Amygdala (tissue), 56 donors: ENCODE data around the gene KCNMA1.

ENCODE experiments used
- DNase-seq, 56 donors: peaks; one replicate each; lab custom pipeline; 2025; lab: John Stamatoyannopoulos, UW

The KCNMA1 gene

GRCh38 chr10:77090381-77091356 lies 546.9 kb downstream of the KCNMA1 start:
- DNase-seq = no peak

DNA sequence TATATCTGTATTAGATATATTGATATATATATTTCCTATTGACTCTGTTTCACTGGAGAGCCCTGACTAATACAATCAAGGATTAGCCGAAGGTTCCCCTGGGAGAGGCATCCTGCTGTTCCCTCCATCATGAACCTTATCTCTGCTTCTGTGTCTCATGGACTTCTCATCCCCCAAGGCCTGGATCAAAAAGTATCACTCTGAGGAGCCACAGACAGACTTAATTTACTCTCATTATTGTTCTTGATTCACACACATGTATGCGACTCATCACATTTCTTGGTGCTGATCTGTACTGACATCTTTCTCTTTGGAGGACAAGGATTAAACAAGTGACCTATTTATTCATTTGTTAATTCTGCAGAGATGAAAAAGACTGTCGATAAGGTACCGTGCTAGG lies 550.2 kb downstream of the KCNMA1 start:
- no peak for DNase-seq

DNA sequence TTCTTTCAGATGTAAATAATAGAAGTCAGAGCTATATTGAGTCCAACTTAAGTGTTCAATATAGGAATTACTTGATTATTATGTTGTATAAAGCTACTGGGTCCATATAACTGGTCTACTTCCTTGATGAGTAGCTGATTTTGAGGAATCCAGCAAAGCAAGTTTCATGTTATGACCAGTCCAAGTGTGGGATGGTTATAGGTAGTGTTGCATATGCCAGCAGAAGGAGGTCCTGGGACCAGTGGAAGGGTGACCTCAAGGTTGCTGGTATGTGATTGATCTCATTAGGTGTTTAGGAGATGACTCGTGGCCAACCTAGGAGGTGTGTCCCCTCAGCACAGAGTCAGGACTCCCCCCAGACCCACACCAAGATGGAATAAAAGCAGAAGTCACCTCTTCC lies 551.5 kb downstream of the KCNMA1 start:
- no peak for DNase-seq

DNA sequence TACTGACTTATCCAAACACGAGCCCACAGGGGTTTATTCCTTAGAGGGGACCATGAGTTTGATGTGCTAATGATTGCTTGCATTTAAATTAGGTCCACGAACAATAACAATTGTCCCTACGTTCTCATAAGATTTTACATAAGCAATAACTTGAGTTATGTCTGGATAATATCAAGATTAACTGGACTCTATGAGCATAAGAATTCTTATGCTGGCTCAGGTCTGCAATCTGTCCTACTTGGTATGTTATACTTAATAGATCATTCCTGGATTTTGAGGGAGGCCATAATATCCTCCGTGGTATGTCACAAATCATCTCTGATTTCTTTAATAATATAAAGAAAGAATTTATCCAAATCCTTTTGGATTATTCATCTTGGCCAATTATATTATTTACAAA lies 552.3 kb downstream of the KCNMA1 start:
- DNase-seq = no peak

DNA sequence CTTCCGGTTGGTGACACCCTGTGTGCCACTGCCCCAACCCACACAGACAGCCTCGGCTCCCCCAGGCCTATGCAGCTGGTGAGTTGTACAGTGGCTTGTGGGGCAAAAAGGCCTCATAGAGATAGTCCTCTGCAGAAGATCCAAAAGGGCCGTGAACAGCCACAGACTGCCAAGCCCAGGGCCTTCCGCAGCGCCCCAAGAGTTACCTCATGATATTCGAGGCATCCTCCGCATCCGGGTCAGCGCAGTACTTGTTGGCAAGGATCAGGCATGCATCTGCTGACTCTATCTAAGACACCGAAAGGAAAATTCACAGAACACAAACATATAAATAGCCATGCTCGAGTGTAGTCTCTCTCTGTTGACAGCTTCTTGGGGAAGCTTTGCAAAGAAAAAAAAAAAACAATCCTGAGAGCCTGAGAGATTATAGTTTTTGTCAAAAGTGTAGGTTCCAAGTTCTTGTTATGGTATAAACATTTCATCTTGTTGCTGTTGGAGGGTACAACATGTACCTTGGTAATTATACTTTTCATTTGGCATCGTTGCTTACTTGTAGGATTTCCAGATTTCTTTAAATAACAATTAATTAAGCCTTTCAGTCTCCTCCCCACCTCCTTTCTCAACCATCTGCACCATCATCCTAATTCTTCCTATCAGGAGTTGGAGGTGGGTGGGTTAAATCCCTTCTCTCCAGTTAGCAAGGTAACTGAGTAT lies 553.0 kb downstream of the KCNMA1 start:
- peak in 12 of 56 donors; percentile 2 to 41 (median 7) for DNase-seq

DNA sequence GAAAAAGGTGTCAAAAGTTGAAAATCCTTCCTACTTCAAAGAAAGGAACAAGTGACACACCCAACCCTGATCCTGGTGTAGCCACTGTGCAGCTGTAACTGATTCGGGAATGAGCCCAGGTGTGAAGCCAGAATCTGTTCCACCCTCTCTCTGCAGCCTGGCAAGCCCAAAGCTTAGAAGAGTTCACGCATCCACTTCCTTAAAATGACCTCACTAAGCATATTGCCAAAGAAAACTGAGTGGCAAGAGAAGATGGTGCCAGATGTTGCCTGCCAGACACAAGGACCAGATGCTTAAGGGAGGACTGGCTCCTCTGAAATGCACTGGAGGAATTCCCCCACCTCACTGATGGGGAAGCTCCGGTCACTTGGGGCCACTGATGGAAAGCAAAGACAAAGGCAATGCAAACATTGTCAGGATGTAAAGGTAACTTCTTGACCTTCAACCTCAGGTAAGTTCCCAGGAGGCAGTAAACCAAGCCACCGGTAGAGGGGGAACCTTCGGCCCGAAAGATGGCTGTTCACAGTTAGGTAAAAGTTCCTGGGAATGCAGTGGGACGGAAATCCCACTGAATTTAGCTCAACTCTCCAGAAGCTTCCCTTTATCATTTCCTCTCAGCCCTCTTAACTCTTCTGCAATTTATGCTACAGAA lies 554.9 kb downstream of the KCNMA1 start:
- DNase-seq = no peak

- DNase-seq = no peak
Measured at GRCh38 chr10:77081481-77081891, 556.1 kb downstream of the KCNMA1 start.

DNA sequence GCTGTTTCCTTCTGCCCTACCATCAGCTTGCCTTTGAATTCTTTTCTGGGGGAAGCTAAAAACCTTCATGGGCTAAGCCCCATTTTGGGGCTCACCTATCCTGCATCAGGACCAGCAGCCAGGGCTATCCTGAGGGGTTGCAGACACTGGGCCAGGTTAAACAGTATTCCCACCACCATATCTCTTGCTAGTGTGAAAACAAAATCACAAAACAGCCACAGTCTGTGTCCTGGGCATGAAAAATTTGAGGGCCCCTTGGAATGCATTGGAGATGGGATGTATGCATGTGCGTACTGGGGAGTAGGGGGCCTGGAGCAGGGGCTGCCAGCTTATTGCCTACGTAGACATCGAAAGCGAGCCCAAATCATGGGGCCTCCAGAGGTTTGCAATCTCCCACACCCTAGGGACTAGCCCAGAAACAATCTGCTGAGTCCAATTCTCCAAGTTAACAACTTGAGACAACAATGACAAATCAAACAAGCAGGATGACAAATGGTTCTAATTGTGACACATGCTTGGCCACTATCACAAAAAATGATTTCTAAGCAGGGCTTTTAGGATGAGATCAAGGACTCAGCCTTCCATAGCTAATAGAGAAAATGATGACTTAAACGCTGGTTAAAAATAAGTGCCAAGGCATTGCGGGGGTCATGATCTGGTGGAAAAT lies 557.1 kb downstream of the KCNMA1 start:
- DNase-seq = no peak

DNA sequence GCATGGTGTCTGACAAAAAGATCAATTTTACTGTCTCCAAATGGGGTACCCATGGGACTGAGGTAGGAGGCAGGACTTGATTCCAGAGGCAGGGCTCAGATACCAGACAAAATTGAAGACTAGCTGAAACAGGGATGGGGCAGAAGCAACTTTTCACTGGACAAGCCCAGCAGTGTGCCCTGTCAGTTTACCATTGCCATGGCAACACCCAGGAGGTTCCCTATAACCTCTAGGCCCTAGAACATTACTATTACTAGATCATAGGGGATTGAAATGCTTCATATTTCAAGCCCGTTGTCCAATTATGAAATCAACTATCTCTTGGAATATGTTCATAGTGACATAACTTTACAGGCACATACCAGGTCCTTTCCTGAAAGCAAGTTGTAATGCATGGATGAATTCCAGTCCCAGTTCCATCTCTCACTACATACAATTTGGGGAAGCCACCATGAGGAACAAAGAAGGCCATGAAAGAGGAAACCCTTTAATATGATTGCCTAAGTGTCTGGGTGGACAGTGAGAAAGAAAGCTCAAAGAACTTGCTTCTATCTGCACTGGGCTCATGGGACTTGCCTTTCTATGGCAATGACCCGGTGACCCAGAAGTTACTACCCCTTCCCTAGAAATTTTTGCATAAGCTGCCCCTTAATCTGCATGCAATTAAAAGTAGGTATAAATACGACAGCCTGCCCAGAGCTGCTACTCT lies 557.9 kb downstream of the KCNMA1 start:
- DNase-seq = no peak

GRCh38 chr10:77077316-77077945 lies 560.2 kb downstream of the KCNMA1 start:
- no peak for DNase-seq

DNA sequence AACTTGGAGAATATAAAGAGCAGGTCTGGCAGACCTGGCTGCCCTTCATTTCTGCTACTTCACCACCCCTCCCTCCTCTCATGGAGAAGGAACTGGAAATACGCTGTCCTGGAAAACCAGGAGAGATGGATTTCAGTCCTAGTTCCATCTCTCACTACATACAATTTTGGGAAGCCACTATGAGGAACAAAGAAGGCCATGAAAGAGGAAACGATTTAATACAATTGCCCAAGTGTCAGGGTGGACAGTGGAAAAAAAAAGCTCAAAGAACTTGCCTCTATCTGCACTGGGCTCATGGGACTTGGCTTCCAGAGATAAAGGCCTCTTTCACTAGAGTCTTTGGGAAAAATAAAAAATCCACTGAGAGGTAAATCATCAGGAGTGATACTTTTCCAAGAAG lies 561.7 kb downstream of the KCNMA1 start:
- no peak for DNase-seq

- DNase-seq = no peak
Measured at GRCh38 chr10:77074104-77074624, 563.4 kb downstream of the KCNMA1 start.

DNA sequence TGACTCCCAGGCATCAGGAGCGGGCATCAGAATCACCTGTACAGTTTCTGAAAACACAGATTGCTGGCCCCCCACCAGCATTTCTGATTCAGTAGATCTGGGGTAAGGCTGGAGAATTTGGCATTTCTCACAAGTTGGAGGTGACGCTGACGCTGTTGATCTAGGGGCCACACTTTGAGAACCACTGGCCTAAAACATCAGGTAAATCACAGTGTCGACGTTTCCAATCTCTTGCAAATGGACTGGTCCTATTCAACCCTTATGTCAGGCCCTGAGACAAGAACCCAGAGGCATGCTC lies 564.0 kb downstream of the KCNMA1 start:
- no peak for DNase-seq

GRCh38 chr10:77072836-77073662 lies 564.6 kb downstream of the KCNMA1 start:
- DNase-seq = no peak

DNA sequence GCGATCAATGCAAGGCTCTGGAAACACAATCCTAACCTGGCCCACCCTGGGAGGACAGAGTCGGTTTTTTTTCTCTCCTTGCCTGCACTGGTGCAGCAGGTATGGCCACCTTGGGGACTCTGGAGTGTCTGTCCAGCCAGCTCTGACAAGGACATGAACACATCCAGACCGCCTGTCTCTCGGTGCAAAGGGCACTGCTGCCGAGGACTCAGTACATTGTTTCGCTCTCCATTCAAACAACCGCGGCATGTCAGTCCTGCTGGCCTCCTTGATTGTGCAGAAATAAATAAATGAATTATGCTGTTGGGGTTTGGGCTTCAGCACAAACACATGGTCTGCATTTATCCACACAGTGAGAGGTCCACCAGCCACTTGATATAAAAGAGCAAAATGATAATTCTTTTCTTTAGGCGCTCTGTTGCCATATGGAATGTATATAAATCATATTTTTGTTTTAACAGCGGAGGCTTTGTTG lies 565.2 kb downstream of the KCNMA1 start:
- no peak for DNase-seq

- DNase-seq = no peak
Measured at GRCh38 chr10:77071956-77072355, 565.7 kb downstream of the KCNMA1 start.

DNA sequence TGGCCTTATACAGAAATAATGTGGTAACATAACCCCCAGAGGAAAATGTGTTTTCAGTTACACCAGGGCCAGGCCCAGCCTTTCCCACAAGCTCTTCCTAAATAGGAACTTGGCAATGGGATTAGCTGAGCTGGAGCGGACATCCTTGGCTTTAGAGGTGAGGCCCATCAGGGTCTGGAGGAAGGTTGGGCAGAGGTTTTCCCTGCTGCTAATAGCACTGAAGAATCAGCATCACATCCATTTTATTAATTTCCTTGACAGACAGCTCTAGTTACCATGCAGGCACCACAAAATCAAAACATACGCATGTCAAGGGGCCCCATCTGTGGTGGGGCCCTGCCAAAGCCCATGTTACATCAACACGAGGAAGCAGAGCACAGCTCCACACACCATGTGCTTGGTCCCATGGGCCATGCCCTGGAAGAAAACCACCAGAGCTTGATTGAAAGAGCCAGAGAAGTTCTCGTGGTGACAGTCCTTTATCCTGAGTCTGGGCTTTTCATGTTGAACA lies 566.6 kb downstream of the KCNMA1 start:
- no peak for DNase-seq

DNA sequence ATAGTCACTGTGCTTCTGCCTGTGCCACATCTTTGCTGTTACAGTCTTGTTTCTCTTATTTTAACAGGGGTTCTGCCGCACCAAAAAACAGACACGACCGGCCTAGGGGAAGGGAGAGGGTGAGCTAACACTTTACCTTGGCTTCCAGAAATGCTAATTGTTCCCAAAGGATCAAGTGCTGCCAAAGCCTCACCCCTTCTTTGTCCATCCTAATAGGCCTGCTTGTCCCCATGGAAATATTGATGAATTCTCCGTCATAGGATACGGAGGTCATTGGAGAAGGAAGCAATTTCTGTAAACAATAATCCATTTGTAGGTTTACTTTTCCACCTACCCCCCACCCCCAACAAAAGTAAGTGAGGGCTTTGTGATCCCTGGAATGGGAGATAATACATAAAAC lies 567.3 kb downstream of the KCNMA1 start:
- no peak for DNase-seq
